Fibroblast of lung (primary cell): ENCODE data around the gene IRF2BPL.

Source experiments
- EZH2 ChIP-seq: IDR thresholded peaks from 2 replicates; pipeline ENCODE4 v1.5.1; 2012; ENCODE audit warnings: low read length, control low read depth, mild to moderate bottlenecking; ENCODE audit errors: missing control alignments
- TF ChIP-seq, protein P1 (sequence below), 2 donors: IDR thresholded peaks in 1 of 2; conservative IDR thresholded peaks in 1 of 2; 1 replicate in 1 of 2; 2 replicates in 1 of 2; pipeline ENCODE4 v1.5.1; 2011 to 2012; ENCODE audit warnings: low read length in 2 of 2, control low read depth in 1 of 2, inconsistent platforms in 1 of 2, low read depth in 1 of 2, mild to moderate bottlenecking in 1 of 2

GRCh38 chr14:77007183-77007974 lies 21.1 kb downstream of the IRF2BPL start:
- TF ChIP-seq, protein P1, sequence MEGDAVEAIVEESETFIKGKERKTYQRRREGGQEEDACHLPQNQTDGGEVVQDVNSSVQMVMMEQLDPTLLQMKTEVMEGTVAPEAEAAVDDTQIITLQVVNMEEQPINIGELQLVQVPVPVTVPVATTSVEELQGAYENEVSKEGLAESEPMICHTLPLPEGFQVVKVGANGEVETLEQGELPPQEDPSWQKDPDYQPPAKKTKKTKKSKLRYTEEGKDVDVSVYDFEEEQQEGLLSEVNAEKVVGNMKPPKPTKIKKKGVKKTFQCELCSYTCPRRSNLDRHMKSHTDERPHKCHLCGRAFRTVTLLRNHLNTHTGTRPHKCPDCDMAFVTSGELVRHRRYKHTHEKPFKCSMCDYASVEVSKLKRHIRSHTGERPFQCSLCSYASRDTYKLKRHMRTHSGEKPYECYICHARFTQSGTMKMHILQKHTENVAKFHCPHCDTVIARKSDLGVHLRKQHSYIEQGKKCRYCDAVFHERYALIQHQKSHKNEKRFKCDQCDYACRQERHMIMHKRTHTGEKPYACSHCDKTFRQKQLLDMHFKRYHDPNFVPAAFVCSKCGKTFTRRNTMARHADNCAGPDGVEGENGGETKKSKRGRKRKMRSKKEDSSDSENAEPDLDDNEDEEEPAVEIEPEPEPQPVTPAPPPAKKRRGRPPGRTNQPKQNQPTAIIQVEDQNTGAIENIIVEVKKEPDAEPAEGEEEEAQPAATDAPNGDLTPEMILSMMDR (conservative IDR thresholded peaks at IDR 0.05 in 1 of 2, IDR thresholded peaks at IDR 0.05 in 1 of 2; ENCODE audit: low read depth in 1 of 2, low read length in 2 of 2), result no peak
- no peak for TF ChIP-seq EZH2
